ENCODE data around the gene RHBDD2.
"Not testable (repeated sequence)": the region's sequence is repeated elsewhere in the genome, so short reads cannot be mapped to it uniquely, and the experiment has no call there.

RHBDD2 gene

DNA sequence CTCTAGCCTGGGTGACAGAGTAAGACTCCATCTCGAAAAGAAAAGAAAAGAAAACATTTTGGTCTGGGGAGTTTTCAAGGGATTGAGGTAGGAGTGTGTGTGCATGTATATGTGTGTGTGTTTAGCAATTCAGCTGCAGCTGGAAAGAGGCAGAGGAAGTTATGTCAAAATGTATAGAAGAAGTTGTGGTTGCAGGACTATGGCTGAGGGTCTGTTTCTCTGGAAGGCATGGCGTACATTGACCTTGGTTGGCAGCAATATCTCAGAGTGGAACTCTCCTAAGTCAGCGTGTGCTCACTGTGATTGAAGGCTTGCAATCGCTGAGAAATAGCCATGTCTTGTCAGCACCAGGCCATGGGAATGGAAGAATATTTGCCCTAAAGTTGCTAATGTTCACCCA is 28.6 kb upstream of the RHBDD2 start:
- TF ChIP-seq ZNF274 (IDR thresholded peaks at IDR 0.05; ENCODE audit: low read depth, low read length), result no peak
- TF ChIP-seq YY1 (IDR thresholded peaks at IDR 0.05; ENCODE audit: insufficient read depth, insufficient read length), result no peak
- TF ChIP-seq SUZ12 (IDR thresholded peaks at IDR 0.05; ENCODE audit: extremely low read depth, insufficient read depth, insufficient read length), result no peak
- no peaks in the 10 kb centered on the region for H3K36me3 ChIP-seq (ENCODE audit: insufficient read depth, insufficient read length, low read length)

DNA sequence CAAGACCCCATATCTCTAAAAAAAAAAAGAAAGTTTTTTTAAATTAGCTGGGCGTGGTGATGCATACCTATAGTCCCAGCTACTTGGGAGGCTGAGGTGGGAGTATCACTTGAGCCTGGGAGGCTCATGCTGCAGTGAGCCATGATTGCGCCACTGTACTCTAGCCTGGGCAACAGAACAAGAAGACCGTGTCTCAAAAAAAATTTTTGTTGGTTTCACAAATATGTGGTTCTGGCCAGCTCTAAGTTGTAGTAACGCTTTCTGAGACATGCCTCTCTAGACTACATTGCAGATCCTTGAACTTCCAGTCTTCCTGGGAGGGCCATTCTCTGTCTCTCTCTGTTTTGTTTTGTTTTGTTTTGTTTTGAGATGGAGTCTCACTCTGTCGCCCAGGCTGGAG is 24.6 kb upstream of the RHBDD2 start:
- DNase-seq (ENCODE audit: low read depth, low spot score), result no peak
- no peak overlapping the region for H3K9ac ChIP-seq (ENCODE audit: insufficient read length, low read depth)
- H3K4me3 ChIP-seq (ENCODE audit: insufficient read length, low read depth), result no peak overlapping the region
- H3K27me3 ChIP-seq (ENCODE audit: insufficient read depth, insufficient read length), result no peaks in the 10 kb centered on the region
- H3K4me1 ChIP-seq (ENCODE audit: insufficient read depth, insufficient read length), result no peaks in the 10 kb centered on the region
- H3K9me3 ChIP-seq (ENCODE audit: insufficient read depth, low read length), result no peaks in the 10 kb centered on the region
- H3K36me3 ChIP-seq (ENCODE audit: insufficient read depth, insufficient read length, low read length), result no peaks in the 10 kb centered on the region
- no peak for TF ChIP-seq ZNF274 (IDR thresholded peaks at IDR 0.05; ENCODE audit: low read depth, low read length)
- TF ChIP-seq YY1 (IDR thresholded peaks at IDR 0.05; ENCODE audit: insufficient read depth, insufficient read length), result no peak
- TF ChIP-seq SUZ12 (IDR thresholded peaks at IDR 0.05; ENCODE audit: extremely low read depth, insufficient read depth, insufficient read length), result no peak

More for the DNA sequence above, 28.6 kb upstream of the RHBDD2 start:
- Histone ChIP-seq H3K9ac (ENCODE audit: insufficient read length, low read depth) (no peak overlapping the region), H3K27me3 (ENCODE audit: insufficient read depth, insufficient read length) (no peaks in the 10 kb centered on the region), H3K9me3 (ENCODE audit: insufficient read depth, low read length) (no peaks in the 10 kb centered on the region), H3K4me3 (ENCODE audit: insufficient read length, low read depth) (no peak overlapping the region), H3K4me1 (ENCODE audit: insufficient read depth, insufficient read length) (no peaks in the 10 kb centered on the region)
- DNase-seq (ENCODE audit: low read depth, low spot score), result no peak

DNA sequence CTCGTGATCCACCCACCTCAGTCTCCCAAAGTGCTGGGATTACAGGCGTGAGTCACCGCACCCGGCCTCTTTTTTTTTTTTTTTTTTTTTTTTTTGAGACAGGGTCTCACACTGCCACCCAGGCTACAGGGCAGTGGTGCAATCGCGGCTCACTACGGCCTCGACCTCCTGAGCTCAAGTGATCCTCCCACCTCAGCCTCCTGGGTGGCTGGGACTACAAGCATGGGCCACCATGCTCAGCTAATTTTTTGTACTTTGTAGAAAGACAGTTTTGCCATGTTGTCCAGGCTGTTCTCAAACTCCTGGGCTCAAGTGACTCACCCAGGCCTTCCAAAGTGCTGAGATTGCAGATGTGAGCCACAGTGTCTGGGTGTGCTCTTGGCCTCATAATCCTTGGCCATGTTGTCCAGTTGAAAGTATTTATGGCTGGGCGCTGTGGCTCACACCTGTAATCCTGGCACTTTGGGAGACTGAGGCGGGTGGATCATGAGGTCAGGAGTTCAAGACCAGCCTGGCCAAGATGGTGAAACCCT is 24.0 kb upstream of the RHBDD2 start:
- not testable (repeated sequence) for H3K9me3 ChIP-seq (ENCODE audit: insufficient read depth, low read length); H3K9ac ChIP-seq (ENCODE audit: insufficient read length, low read depth); DNase-seq (ENCODE audit: low read depth, low spot score); H3K4me3 ChIP-seq (ENCODE audit: insufficient read length, low read depth); H3K4me1 ChIP-seq (ENCODE audit: insufficient read depth, insufficient read length); H3K36me3 ChIP-seq (ENCODE audit: insufficient read depth, insufficient read length, low read length); H3K27me3 ChIP-seq (ENCODE audit: insufficient read depth, insufficient read length)

DNA sequence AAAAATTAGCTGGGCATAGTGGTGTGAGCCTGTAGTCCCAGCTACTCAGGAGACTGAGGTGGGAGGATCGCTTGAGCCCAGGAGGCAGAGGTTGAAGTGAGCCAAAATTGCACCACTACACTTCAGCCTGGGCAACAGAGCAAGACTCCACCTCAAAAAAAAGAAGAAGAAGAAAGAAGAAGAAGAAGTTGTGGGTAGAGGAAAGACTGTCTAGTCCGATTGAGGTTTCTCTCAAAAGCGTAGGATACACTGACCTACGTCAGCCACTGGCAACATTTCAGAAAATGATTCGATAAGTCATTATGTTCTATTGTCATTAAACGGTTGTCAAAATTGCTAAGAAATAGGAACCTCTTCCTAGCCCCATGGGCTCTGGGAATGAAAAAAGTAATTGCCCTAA is 22.3 kb upstream of the RHBDD2 start:
- H3K9me3 ChIP-seq (ENCODE audit: insufficient read depth, low read length), result no peaks in the 10 kb centered on the region
- TF ChIP-seq YY1 (IDR thresholded peaks at IDR 0.05; ENCODE audit: insufficient read depth, insufficient read length) (no peak), SUZ12 (IDR thresholded peaks at IDR 0.05; ENCODE audit: extremely low read depth, insufficient read depth, insufficient read length) (no peak), ZNF274 (IDR thresholded peaks at IDR 0.05; ENCODE audit: low read depth, low read length) (no peak)
- H3K9ac ChIP-seq (ENCODE audit: insufficient read length, low read depth), result no peak overlapping the region
- no peak overlapping the region for H3K4me3 ChIP-seq (ENCODE audit: insufficient read length, low read depth)
- no peak for DNase-seq (ENCODE audit: low read depth, low spot score)
- H3K4me1 ChIP-seq (ENCODE audit: insufficient read depth, insufficient read length), result no peaks in the 10 kb centered on the region
- H3K27me3 ChIP-seq (ENCODE audit: insufficient read depth, insufficient read length), result no peaks in the 10 kb centered on the region
- no peaks in the 10 kb centered on the region for H3K36me3 ChIP-seq (ENCODE audit: insufficient read depth, insufficient read length, low read length)

DNA sequence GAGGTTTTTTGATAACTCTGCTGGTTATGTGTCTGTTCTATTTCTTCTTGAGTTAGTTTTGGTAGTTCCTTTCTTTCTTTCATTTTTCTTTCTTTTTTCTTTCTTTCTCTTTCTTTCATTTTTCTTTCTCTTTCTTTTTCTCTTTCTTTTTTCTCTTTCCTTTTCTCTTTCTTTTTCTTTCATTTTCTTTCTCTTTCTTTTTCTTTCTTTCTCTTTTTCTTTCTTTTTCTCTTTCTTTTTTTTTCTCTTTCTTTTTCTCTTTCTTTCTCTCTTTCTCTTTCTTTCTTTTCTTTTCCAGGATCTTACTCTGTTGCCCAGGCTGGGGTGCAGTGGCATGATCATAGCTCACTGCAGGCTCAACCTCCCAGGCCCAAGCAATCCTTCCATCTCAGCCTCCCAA is 20.4 kb upstream of the RHBDD2 start:
- no peak overlapping the region for H3K4me3 ChIP-seq (ENCODE audit: insufficient read length, low read depth)
- H3K4me1 ChIP-seq (ENCODE audit: insufficient read depth, insufficient read length), result no peaks in the 10 kb centered on the region
- TF ChIP-seq SUZ12 (IDR thresholded peaks at IDR 0.05; ENCODE audit: extremely low read depth, insufficient read depth, insufficient read length), result no peak
- no peak for TF ChIP-seq YY1 (IDR thresholded peaks at IDR 0.05; ENCODE audit: insufficient read depth, insufficient read length)
- no peak for TF ChIP-seq ZNF274 (IDR thresholded peaks at IDR 0.05; ENCODE audit: low read depth, low read length)
- no peaks in the 10 kb centered on the region for H3K9me3 ChIP-seq (ENCODE audit: insufficient read depth, low read length)
- H3K9ac ChIP-seq (ENCODE audit: insufficient read length, low read depth), result no peak overlapping the region
- no peaks in the 10 kb centered on the region for H3K27me3 ChIP-seq (ENCODE audit: insufficient read depth, insufficient read length)
- no peaks in the 10 kb centered on the region for H3K36me3 ChIP-seq (ENCODE audit: insufficient read depth, insufficient read length, low read length)
- no peak for DNase-seq (ENCODE audit: low read depth, low spot score)

DNA sequence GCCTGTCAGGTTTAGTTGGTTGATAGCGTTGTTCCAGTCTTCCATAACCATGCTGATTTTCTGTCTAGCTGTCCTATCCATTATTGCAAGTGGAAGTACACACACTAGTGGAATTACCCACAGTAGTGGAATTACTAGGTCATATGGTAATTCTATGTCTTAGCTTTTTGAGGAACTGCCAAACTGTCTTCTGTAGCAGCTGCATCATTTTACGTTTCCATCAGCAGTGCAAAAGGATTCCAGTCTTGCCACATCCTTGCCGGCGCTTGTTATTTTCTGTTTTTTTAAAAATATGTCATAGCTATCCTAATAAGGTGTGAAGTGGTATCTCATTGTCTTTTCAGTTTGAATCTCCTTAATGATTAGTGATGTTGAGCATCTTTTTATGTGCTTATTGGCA is 17.2 kb upstream of the RHBDD2 start:
- TF ChIP-seq SUZ12 (IDR thresholded peaks at IDR 0.05; ENCODE audit: extremely low read depth, insufficient read depth, insufficient read length), result no peak
- no peak for TF ChIP-seq ZNF274 (IDR thresholded peaks at IDR 0.05; ENCODE audit: low read depth, low read length)
- no peak for TF ChIP-seq YY1 (IDR thresholded peaks at IDR 0.05; ENCODE audit: insufficient read depth, insufficient read length)
- H3K9me3 ChIP-seq (ENCODE audit: insufficient read depth, low read length), result no peaks in the 10 kb centered on the region
- no peak overlapping the region for H3K9ac ChIP-seq (ENCODE audit: insufficient read length, low read depth)
- H3K36me3 ChIP-seq (ENCODE audit: insufficient read depth, insufficient read length, low read length), result no peaks in the 10 kb centered on the region
- H3K27me3 ChIP-seq (ENCODE audit: insufficient read depth, insufficient read length), result no peaks in the 10 kb centered on the region
- no peak overlapping the region for H3K4me3 ChIP-seq (ENCODE audit: insufficient read length, low read depth)
- DNase-seq (ENCODE audit: low read depth, low spot score), result no peak
- H3K4me1 ChIP-seq (ENCODE audit: insufficient read depth, insufficient read length), result peaks cover 1% of the 10 kb centered on the region

DNA sequence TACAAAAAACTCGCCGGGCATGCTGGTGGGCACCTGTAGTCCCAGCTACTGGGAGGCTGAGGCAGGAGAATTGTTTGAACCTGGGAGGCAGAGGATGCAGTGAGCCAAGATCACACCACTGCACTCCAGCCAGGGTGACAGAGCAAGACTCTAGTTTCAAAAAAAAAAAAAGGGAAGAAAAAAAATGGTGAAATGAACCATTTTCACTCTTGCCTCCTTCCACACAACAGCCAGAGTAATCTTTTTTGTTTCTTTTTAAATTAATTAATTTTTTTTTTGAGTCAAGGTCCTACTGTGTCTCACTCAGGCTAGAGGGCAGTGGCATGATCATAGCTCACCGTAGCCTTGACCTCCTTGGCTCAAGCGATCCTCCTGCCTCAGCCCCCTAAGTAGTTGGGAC is 14.6 kb upstream of the RHBDD2 start:
- H3K4me3 ChIP-seq (ENCODE audit: insufficient read length, low read depth); H3K27me3 ChIP-seq (ENCODE audit: insufficient read depth, insufficient read length); DNase-seq (ENCODE audit: low read depth, low spot score); H3K9ac ChIP-seq (ENCODE audit: insufficient read length, low read depth); H3K36me3 ChIP-seq (ENCODE audit: insufficient read depth, insufficient read length, low read length); H3K4me1 ChIP-seq (ENCODE audit: insufficient read depth, insufficient read length); H3K9me3 ChIP-seq (ENCODE audit: insufficient read depth, low read length): not testable (repeated sequence)

DNA sequence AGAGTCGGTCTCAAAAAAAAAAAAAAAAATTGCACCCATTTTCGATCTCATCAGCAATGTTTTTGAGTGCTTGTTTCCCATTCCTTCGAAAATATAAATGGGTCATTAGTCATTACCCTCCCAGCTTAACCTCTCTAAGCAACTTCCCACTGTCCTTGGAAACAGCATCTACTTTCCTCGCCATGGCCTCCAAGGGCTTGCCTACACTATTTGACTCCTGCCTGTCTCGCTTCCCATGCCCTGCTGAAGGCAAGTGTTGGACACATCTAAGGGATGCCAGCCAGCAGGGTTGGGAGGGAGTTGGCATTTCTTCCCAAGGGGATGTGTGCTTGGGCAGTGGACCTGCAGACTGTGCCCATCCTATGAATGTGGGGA is 12.7 kb upstream of the RHBDD2 start:
- TF ChIP-seq ZNF274 (IDR thresholded peaks at IDR 0.05; ENCODE audit: low read depth, low read length) (no peak), SUZ12 (IDR thresholded peaks at IDR 0.05; ENCODE audit: extremely low read depth, insufficient read depth, insufficient read length) (no peak)
- peaks cover 3% of the 10 kb centered on the region for H3K4me1 ChIP-seq (ENCODE audit: insufficient read depth, insufficient read length)
- H3K9ac ChIP-seq (ENCODE audit: insufficient read length, low read depth), result no peak overlapping the region
- no peaks in the 10 kb centered on the region for H3K27me3 ChIP-seq (ENCODE audit: insufficient read depth, insufficient read length)
- H3K9me3 ChIP-seq (ENCODE audit: insufficient read depth, low read length), result no peaks in the 10 kb centered on the region
- H3K4me3 ChIP-seq (ENCODE audit: insufficient read length, low read depth), result no peak overlapping the region
- no peak for DNase-seq (ENCODE audit: low read depth, low spot score)
- no peaks in the 10 kb centered on the region for H3K36me3 ChIP-seq (ENCODE audit: insufficient read depth, insufficient read length, low read length)

Data from NT2/D1 (cell line).